NB4 (cell line): Measurements from ENCODE around the gene RANGAP1.

Experiments used
- DNase-seq: peaks from one replicate; pipeline ENCODE4 v3.0.0; 2010; ENCODE audit warnings: low read depth
- H3K4me3 ChIP-seq: one replicate; pipeline ENCODE4 v1.5.1; 2011; ENCODE audit warnings: mild to moderate bottlenecking, low read depth, low read length, moderate library complexity
- CTCF ChIP-seq: IDR thresholded peaks from one replicate; pipeline ENCODE4 v1.5.1; 2012; ENCODE audit warnings: low read depth, low read length
- MAX ChIP-seq: IDR thresholded peaks from 2 replicates; pipeline ENCODE4 v1.6.1; 2011; ENCODE audit warnings: low read depth, low read length
- MYC ChIP-seq: IDR thresholded peaks from 2 replicates; pipeline ENCODE4 v1.6.1; 2011; ENCODE audit warnings: low read depth, low read length
- POLR2A ChIP-seq: IDR thresholded peaks from 2 replicates; pipeline ENCODE4 v1.6.1; 2011; ENCODE audit warnings: mild to moderate bottlenecking; ENCODE audit not compliant: insufficient read length; ENCODE audit errors: extremely low read depth

RANGAP1 gene

GRCh38 chr22:41256254-41257253, 29.4 kb downstream of the RANGAP1 start:
- TF ChIP-seq CTCF = no peak
- no peak for TF ChIP-seq MAX
- no peak for DNase-seq
- H3K4me3 ChIP-seq = no peak overlapping the region

- TF ChIP-seq CTCF = no peak
- no peak for TF ChIP-seq MYC
- TF ChIP-seq MAX = no peak
- no peak for TF ChIP-seq POLR2A
- no peak for DNase-seq
- H3K4me3 ChIP-seq = no peak overlapping the region
Observed at GRCh38 chr22:41254230-41254629, 31.8 kb downstream of the RANGAP1 start.

- no peak for DNase-seq
- TF ChIP-seq MYC (no peak), MAX (no peak), CTCF (no peak), POLR2A (no peak)
- no peak overlapping the region for H3K4me3 ChIP-seq
Observed at GRCh38 chr22:41252365-41252764, 33.6 kb downstream of the RANGAP1 start.

GRCh38 chr22:41250127-41250526, 35.9 kb downstream of the RANGAP1 start:
- H3K4me3 ChIP-seq = no peak overlapping the region
- TF ChIP-seq MYC (no peak), CTCF (no peak), POLR2A (no peak), MAX (no peak)
- DNase-seq = no peak

- no peak for DNase-seq
- TF ChIP-seq MYC (no peak), POLR2A (no peak), CTCF (no peak), MAX (no peak)
- no peak overlapping the region for H3K4me3 ChIP-seq
Observed at GRCh38 chr22:41249442-41249841, 36.5 kb downstream of the RANGAP1 start.
